ENCODE measurements around the gene PDE11A.

PDE11A gene

DNA sequence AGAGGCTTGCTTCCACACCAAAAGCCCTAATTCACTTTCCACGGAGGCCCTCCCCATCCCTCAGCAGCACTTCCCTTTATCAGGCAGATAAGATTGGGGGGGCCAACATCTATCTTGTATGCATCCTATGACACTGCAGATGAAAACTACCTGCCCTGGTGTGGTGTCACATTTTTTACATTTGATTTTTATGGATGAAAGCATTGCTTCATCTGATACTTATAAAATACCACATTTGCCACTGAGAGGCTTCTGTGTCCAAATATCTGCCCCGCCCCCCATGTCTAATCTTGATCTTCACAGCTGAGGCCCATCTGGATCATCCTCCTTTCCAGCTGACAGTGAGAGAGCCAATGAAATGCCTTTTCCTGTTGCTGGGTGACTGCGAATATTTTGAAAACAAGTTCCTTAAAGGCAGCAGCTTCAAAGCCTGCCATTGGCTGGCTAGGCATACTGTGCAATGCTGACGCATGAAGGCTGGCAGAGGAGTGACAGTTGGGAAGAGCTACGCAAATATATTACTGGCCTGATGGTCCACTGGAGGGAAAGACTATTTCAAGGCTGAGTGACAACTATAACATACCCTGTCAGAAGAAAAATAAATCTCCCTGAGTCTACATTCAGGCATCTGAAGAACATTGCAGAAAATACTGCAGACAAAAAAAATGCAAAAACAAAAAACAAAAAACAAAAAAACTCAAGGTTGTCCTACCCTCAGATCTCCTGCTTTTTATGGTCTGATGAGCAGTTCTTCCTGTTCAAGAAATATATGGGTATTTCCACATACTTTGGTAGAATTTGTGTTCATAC, 318.7 kb downstream of the PDE11A start:
- Histone ChIP-seq H3K4me3 (ENCODE audit: low read depth, low read length) (no peak overlapping the region), H3K4me1 (peaks cover 5% of the 10 kb centered on the region; the same call in 1 of the 2 replicates), H3K36me3 (no peaks in the 10 kb centered on the region), H3K9me3 (no peaks in the 10 kb centered on the region), H3K27me3 (no peaks in the 10 kb centered on the region)
- peak; percentile 46 for DNase-seq
- TF ChIP-seq CTCF (IDR thresholded peaks at IDR 0.05; ENCODE audit: low read depth, low read length) = no peak

- H3K4me3 ChIP-seq (ENCODE audit: low read depth, low read length) = no peak overlapping the region
- TF ChIP-seq CTCF (IDR thresholded peaks at IDR 0.05; ENCODE audit: low read depth, low read length) = no peak
Measured at GRCh38 chr2:177748360-177748759, 324.2 kb downstream of the PDE11A start.

DNA sequence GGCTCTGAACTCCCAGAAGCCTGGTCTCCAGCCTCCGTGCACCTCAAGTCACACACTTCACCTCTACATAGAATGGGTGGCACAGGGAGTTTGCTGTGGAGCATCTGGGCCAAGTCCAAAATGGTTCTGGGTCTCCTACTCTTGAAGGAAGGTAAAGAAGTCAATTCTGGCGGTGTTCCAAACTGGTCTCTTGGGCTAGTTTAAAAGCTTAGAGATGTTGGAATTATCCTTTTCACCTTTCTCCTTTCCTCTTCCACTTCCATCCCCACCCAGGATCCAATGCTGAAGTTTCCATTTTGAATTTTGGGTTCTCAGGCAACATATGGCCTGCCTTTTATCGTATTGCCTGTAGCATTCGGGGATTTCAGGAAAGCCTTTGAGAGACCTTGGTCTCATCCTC, 325.2 kb downstream of the PDE11A start:
- TF ChIP-seq CTCF (IDR thresholded peaks at IDR 0.05; ENCODE audit: low read depth, low read length) = no peak
- Histone ChIP-seq H3K36me3 (no peaks in the 10 kb centered on the region), H3K4me1 (no peaks in the 10 kb centered on the region), H3K4me3 (ENCODE audit: low read depth, low read length) (no peak overlapping the region), H3K27me3 (no peaks in the 10 kb centered on the region), H3K9me3 (no peaks in the 10 kb centered on the region)
- DNase-seq = no peak

More at GRCh38 chr2:177748360-177748759, 324.2 kb downstream of the PDE11A start:
- Histone ChIP-seq H3K27me3 (no peaks in the 10 kb centered on the region), H3K9me3 (no peaks in the 10 kb centered on the region), H3K4me1 (no peaks in the 10 kb centered on the region), H3K36me3 (no peaks in the 10 kb centered on the region)
- DNase-seq = no peak

GRCh38 chr2:177746358-177746757, 326.2 kb downstream of the PDE11A start:
- DNase-seq = no peak
- Histone ChIP-seq H3K9me3 (no peaks in the 10 kb centered on the region), H3K4me3 (ENCODE audit: low read depth, low read length) (no peak overlapping the region), H3K36me3 (no peaks in the 10 kb centered on the region), H3K4me1 (no peaks in the 10 kb centered on the region), H3K27me3 (no peaks in the 10 kb centered on the region)
- TF ChIP-seq CTCF (IDR thresholded peaks at IDR 0.05; ENCODE audit: low read depth, low read length) = no peak

DNA sequence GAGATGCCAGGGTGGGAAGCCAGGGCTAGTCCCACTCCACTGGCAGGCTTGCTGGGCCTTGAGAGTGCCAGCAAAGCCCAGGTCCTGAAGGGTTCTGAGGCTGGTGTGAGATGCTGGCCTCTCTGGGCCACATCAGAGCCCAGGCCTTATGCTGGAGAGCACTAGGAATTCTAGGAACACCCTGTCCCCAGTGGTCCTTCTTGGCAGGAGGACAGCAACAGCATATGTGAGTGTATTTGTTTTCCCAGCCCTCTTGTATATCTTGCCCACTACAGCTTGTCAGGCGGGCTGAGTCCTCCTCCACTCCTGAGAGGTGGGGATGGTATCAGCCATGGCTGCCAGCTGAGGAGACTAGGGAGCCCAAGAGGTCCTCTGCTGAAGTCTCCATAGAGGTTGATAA, 327.0 kb downstream of the PDE11A start:
- no peak for DNase-seq
- Histone ChIP-seq H3K4me1 (no peaks in the 10 kb centered on the region), H3K9me3 (no peaks in the 10 kb centered on the region), H3K27me3 (no peaks in the 10 kb centered on the region), H3K4me3 (ENCODE audit: low read depth, low read length) (no peak overlapping the region), H3K36me3 (no peaks in the 10 kb centered on the region)
- TF ChIP-seq CTCF (IDR thresholded peaks at IDR 0.05; ENCODE audit: low read depth, low read length) = no peak

DNA sequence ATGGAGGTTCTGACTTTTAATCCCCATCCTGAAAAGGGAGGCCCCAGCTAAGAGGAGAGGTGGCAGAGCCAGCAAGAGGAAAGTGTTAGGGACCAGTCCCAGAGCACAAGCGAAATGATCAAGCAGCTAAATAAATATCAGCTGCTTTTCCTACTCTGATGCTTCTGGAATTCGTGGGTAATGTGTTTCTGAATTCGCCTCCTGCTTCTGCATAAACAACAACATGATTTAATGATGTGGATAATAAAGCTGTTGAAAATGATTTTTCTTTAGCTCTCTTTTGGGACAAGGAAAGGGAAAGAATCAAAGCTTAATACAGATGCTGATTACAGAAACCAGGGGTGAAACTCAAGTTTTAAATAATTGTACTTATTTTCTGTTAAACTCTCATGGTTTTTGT, 329.7 kb downstream of the PDE11A start:
- no peak overlapping the region for H3K4me3 ChIP-seq (ENCODE audit: low read depth, low read length)
- no peak for DNase-seq
- no peaks in the 10 kb centered on the region for H3K36me3 ChIP-seq
- H3K9me3 ChIP-seq = no peaks in the 10 kb centered on the region
- no peaks in the 10 kb centered on the region for H3K4me1 ChIP-seq
- TF ChIP-seq CTCF (IDR thresholded peaks at IDR 0.05; ENCODE audit: low read depth, low read length) = no peak
- no peaks in the 10 kb centered on the region for H3K27me3 ChIP-seq

Measured in BE2C (cell line).